ENCODE results near the gene ZFX.

GRCh38 chrX:24231641-24232179 lies 82.2 kb downstream of the ZFX start:
- no peak for TF ChIP-seq CTCF (IDR thresholded peaks at IDR 0.05)
- no peak for TF ChIP-seq POLR2A (IDR thresholded peaks at IDR 0.05)
